ENCODE measurements around the gene CREBZF. TPM values are rescaled to one million over a fixed set of nuclear protein-coding genes. Genes with fewer than 3 reads are reported as not detected.

The CREBZF gene
- total and polyA plus RNA-seq, 9 of the 15 experiments (the other 6 are each of a cell fraction or from before 2014, with no cell fraction given) = 7.2 to 70.2 (median 40.5) TPM

DNA sequence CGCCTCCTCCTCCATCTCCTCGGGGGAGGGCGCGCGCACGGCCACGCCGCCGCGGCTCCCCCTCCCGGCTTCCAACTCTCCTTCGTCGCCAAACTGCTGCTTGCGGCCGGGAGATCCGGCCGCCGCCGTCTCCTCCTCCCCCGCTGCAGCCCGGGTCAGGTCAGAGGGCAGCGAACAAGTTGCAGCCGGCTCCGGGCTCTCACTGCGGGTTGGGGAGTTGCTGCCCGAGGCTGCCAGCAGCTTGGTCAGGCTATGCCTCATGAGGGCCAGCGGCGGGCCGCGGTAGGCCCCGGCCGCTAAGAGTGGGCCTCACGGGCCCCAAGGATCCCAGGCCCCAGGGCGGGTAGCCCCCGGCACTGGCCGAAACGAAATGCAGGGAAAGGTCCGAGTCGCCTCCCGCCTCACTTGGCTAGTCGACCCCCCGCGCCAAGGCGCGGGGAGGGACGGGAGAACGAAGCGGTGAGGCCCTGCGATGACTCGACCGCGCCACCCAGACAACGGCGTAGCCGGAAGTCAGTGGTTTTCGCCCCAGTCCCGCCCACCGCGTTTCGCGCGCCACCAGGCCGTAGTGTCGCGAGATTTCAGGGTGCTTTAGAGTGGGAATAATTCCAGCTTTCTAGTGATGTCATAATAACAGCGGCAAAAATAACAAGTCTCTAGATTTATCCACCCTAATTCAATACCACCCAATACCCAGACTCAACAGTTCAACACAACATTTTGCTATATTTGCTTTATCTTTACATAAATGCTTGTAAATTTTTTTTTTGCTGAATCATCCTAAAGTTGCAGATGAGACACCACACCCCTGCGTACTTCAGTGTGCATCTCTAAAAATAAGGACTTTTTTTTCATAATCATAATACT is at the start of gene CREBZF (continued):
- TF ChIP-seq, protein P1, sequence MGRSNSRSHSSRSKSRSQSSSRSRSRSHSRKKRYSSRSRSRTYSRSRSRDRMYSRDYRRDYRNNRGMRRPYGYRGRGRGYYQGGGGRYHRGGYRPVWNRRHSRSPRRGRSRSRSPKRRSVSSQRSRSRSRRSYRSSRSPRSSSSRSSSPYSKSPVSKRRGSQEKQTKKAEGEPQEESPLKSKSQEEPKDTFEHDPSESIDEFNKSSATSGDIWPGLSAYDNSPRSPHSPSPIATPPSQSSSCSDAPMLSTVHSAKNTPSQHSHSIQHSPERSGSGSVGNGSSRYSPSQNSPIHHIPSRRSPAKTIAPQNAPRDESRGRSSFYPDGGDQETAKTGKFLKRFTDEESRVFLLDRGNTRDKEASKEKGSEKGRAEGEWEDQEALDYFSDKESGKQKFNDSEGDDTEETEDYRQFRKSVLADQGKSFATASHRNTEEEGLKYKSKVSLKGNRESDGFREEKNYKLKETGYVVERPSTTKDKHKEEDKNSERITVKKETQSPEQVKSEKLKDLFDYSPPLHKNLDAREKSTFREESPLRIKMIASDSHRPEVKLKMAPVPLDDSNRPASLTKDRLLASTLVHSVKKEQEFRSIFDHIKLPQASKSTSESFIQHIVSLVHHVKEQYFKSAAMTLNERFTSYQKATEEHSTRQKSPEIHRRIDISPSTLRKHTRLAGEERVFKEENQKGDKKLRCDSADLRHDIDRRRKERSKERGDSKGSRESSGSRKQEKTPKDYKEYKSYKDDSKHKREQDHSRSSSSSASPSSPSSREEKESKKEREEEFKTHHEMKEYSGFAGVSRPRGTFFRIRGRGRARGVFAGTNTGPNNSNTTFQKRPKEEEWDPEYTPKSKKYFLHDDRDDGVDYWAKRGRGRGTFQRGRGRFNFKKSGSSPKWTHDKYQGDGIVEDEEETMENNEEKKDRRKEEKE (IDR thresholded peaks at IDR 0.05; ENCODE audit: borderline replicate concordance in 1 of 2, control insufficient read depth in 1 of 2, low read depth in 2 of 2, low read length in 1 of 2) = peak in 1 of 2 experiments; percentile 12; a peak in 1 of 4 replicates
- TF ChIP-seq TAF1 (IDR thresholded peaks at IDR 0.05; ENCODE audit: control insufficient read depth, extremely low read depth, insufficient read depth, low read length, severe bottlenecking) (peak; percentile 69), TBP (optimal IDR thresholded peaks at IDR 0.05; ENCODE audit: low read depth, low read length) (peak; percentile 81), ZFX (CRISPR knock-in tag; IDR thresholded peaks at IDR 0.05) (peak; percentile 100), JUND (IDR thresholded peaks at IDR 0.05; ENCODE audit: borderline replicate concordance, low read depth, low read length) (no peak; the same call in 1 of the 2 replicates), JUND (tag; IDR thresholded peaks at IDR 0.05; ENCODE audit: borderline replicate concordance, low read depth, low read length) (peak; percentile 71; the same call in 2 of the 3 replicates), RBBP5 (IDR thresholded peaks at IDR 0.05; ENCODE audit: borderline replicate concordance, insufficient read depth, low read length, poor library complexity, severe bottlenecking) (peak; percentile 83), GABPA (tag; conservative IDR thresholded peaks at IDR 0.05; ENCODE audit: low read depth) (peak; percentile 90), MYBL2 (IDR thresholded peaks at IDR 0.05; ENCODE audit: low read depth) (no peak), MYBL2 (CRISPR knock-in tag; IDR thresholded peaks at IDR 0.05; ENCODE audit: borderline replicate concordance) (no peak), KLF1 (tag; IDR thresholded peaks at IDR 0.05) (peak; percentile 71; the same call in 1 of the 2 replicates), ELF1 (tag; IDR thresholded peaks at IDR 0.05) (peak; percentile 84), SMAD4 (CRISPR knock-in tag; conservative IDR thresholded peaks at IDR 0.05) (peak; percentile 75), KDM5B (IDR thresholded peaks at IDR 0.05; ENCODE audit: insufficient replicate concordance, low read depth, low read length) (peak; percentile 84), MAFF (IDR thresholded peaks at IDR 0.05; ENCODE audit: low read length) (peak; percentile 99), EP300 (IDR thresholded peaks at IDR 0.05; ENCODE audit: low read length) (no peak), CEBPG (CRISPR knock-in tag; IDR thresholded peaks at IDR 0.05) (0 out of 2 replicates have a peak, but pooled peaks have one; percentile 18), CEBPG (tag; conservative IDR thresholded peaks at IDR 0.05 in 1 of 2, IDR thresholded peaks at IDR 0.05 in 1 of 2) (peak; percentile 36 to 52; a peak in 1 of 4 replicates), GABPB1 (CRISPR knock-in tag; IDR thresholded peaks at IDR 0.05) (peak; percentile 91), POLR3A (IDR thresholded peaks at IDR 0.05; ENCODE audit: borderline replicate concordance, extremely low read depth, insufficient read depth, insufficient read length) (no peak)
- TF ChIP-seq, protein P2, sequence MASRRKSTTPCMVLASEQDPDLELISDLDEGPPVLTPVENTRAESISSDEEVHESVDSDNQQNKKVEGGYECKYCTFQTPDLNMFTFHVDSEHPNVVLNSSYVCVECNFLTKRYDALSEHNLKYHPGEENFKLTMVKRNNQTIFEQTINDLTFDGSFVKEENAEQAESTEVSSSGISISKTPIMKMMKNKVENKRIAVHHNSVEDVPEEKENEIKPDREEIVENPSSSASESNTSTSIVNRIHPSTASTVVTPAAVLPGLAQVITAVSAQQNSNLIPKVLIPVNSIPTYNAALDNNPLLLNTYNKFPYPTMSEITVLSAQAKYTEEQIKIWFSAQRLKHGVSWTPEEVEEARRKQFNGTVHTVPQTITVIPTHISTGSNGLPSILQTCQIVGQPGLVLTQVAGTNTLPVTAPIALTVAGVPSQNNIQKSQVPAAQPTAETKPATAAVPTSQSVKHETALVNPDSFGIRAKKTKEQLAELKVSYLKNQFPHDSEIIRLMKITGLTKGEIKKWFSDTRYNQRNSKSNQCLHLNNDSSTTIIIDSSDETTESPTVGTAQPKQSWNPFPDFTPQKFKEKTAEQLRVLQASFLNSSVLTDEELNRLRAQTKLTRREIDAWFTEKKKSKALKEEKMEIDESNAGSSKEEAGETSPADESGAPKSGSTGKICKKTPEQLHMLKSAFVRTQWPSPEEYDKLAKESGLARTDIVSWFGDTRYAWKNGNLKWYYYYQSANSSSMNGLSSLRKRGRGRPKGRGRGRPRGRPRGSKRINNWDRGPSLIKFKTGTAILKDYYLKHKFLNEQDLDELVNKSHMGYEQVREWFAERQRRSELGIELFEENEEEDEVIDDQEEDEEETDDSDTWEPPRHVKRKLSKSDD (conservative IDR thresholded peaks at IDR 0.05; ENCODE audit: low read length) = no peak

Data from K562 (cell line).